ENCODE results near the gene FAM24A.
"Not testable (repeated sequence)": the region's sequence is repeated elsewhere in the genome, so short reads cannot be mapped to it uniquely, and the experiment has no call there.

The FAM24A gene

DNA sequence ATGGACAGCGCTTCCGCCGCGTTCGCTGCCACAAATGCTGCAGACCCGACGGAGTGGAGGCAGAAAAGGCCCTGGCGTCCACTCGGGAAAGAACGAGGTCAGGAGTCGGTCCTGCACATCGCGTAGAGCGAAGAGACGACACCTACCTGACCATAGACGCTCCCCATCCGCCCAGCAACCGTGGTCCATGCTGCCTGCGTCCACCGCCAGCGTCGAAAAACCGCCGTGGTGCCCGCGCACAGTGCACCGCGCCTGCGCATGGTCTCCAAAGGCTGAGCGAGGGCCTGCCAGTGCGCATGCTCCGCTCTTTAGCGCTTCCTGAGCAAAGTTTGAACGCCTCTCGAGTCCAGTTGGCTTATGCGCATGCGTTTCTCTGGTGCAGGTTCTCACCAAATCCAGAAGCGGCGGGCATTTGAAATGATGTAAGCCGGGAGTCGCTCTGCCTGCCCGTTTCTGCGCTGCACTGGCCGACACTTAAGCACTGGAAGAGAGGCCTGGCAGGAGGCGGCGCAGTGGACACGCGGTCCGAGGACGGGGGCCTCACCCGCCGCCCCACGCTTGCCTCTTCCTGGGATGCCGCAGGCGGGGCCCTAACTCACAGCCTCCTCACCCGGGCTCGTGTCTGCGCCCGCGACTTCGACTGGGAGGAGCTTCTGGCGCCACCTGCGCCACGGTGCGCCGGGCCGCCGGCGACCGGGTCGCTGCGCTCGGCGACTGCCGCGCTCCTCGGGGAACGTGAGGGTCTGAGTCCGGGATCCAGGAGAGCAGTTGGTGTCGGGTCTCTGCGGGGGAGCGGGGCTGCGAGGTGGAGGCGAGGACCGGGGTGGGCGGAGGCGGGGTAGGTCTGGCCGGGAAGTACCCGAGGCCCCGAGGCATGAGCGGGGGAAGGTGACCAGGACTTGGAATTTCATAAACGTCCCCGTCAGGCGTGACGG lies 30.8 kb upstream of the FAM24A start, which contains the start of gene FAM24B:
Gene FAM24B, minus strand, starts transcription at position 243 of the 935 bp plus-strand sequence. CDS start 29,066 bp downstream, outside the sequence.
- H3K4me1 Mint-ChIP-seq (ENCODE audit: low read depth) = peaks cover 28% of the 10 kb centered on the region
- intact Hi-C loops (cut with micrococcal nuclease) = loop anchor here (5.0 kb wide), 1 partner anchor 73 kb away; the partner anchor contains the start of gene C10orf88
- peaks cover 6% of the 10 kb centered on the region for H3K36me3 Mint-ChIP-seq (ENCODE audit: low read depth)
- peak within 1 kb of the TSS; percentile 85 for H3K4me3 Mint-ChIP-seq
- H3K9me3 Mint-ChIP-seq = peaks cover 7% of the 10 kb centered on the region
- H3K27me3 Mint-ChIP-seq = peaks cover 20% of the 10 kb centered on the region
- H3K27ac Mint-ChIP-seq = peak within 1 kb of the TSS; percentile 73

DNA sequence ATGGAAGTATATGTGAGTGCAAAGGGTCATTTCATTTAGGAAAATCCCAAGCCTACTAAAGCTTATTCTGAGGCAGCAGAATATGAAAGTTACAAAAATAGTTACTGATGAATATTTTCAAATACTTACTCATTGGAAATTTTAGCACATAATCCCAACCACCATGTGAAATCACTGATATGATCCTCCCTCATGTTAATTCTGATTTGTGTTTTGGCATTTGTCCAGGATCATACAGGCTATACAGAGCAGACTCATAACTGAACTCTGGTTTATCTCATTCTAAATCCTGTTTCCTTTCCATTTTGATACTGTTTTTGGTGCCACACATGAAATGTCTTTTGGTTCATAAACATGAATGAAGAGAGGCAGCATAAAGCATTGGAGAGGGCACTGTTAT lies 27.6 kb upstream of the FAM24A start:
- H3K27ac Mint-ChIP-seq = no peak overlapping the region
- H3K36me3 Mint-ChIP-seq (ENCODE audit: low read depth) = peaks cover 6% of the 10 kb centered on the region
- peaks cover 20% of the 10 kb centered on the region for H3K27me3 Mint-ChIP-seq
- intact Hi-C loops (cut with micrococcal nuclease) = loop anchor here (5.0 kb wide), 1 partner anchor 70 kb away; the partner anchor contains the start of gene C10orf88
- H3K9me3 Mint-ChIP-seq = no peaks in the 10 kb centered on the region
- no peak overlapping the region for H3K4me3 Mint-ChIP-seq
- peaks cover 28% of the 10 kb centered on the region for H3K4me1 Mint-ChIP-seq (ENCODE audit: low read depth)

DNA sequence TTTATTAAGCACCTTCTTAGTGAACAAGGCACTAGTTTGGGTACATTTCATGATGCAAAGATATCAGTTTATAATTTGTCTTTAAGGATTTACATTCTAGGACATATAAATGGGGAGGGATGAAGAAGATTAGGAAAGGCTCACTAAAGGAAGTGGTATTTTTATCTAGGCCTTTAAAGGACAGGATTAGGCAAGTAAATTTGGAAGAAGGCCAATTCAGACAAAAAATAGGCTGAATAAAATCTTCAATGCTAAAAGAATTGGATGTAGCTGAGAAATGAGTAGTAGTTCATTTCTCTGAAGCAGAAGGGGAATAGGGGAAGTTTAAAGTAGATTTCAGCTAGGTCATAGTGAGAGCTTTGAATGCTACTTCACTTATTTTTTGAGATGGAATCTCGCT lies 26.2 kb upstream of the FAM24A start:
- intact Hi-C loops (cut with micrococcal nuclease) = loop anchor here (5.0 kb wide), 1 partner anchor 68 kb away; the partner anchor contains the start of gene C10orf88
- Mint-ChIP-seq H3K27me3 (peaks cover 14% of the 10 kb centered on the region), H3K9me3 (no peaks in the 10 kb centered on the region), H3K4me1 (ENCODE audit: low read depth) (peaks cover 17% of the 10 kb centered on the region), H3K36me3 (ENCODE audit: low read depth) (peaks cover 2% of the 10 kb centered on the region), H3K27ac (no peak overlapping the region), H3K4me3 (no peak overlapping the region)

DNA sequence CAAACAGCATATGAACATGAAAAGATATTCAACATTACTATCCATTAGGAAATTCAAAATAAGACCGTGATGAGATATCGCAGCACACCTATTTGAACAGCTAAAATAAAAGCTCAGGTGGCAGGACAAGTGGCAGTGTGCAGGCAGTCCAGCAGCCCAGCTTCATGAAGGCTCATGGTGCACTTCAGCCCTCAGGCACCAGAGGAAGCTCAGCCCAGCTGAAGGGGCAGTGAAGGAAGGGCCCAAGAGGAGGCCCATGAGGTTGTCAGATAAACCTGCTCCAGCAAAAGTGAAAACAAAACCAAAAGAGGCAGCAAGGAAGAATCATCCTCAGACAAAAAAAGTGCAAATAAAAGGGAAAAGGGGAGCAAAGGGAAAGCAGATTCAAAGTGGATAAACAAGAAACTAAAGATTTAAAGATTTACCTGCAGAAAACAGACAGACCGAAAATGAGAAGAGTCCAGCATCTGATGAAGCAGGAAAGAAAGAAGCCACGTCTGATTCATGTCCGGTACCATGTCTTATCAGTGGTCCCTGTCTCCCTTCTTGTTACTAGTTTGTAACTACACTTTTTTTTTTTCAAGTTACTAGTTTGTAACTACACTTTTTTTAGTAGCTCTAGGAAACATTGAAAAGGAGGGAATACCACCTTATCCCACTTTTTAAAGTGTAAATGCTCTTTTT lies 16.0 kb upstream of the FAM24A start:
- Mint-ChIP-seq H3K27me3 (no peaks in the 10 kb centered on the region), H3K4me1 (ENCODE audit: low read depth) (no peaks in the 10 kb centered on the region), H3K36me3 (ENCODE audit: low read depth) (no peaks in the 10 kb centered on the region), H3K4me3 (no peak overlapping the region), H3K9me3 (no peaks in the 10 kb centered on the region), H3K27ac (no peak overlapping the region)
- intact Hi-C loops (cut with micrococcal nuclease) = no loop called here

DNA sequence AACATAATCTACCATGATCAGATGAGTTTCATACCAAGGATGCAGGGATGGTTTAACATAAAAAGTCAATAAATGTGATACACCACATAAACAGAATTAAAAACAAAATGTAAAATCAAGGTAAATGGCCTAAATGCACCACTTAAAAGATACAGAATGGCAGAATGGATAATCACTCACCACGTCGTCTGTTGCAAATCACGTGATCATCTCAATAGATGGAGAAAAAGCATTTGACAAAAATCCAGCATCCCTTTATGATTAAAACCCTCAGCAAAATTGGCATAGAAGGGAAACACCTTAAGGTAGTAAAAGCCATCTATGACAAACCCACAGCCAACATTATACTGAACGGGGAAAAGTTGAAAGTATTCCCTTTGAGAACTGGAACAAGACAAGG lies 6.5 kb upstream of the FAM24A start:
- H3K27ac Mint-ChIP-seq; H3K27me3 Mint-ChIP-seq; H3K4me1 Mint-ChIP-seq (ENCODE audit: low read depth); intact Hi-C loops (cut with micrococcal nuclease); H3K4me3 Mint-ChIP-seq; H3K36me3 Mint-ChIP-seq (ENCODE audit: low read depth); H3K9me3 Mint-ChIP-seq: not testable (repeated sequence)

DNA sequence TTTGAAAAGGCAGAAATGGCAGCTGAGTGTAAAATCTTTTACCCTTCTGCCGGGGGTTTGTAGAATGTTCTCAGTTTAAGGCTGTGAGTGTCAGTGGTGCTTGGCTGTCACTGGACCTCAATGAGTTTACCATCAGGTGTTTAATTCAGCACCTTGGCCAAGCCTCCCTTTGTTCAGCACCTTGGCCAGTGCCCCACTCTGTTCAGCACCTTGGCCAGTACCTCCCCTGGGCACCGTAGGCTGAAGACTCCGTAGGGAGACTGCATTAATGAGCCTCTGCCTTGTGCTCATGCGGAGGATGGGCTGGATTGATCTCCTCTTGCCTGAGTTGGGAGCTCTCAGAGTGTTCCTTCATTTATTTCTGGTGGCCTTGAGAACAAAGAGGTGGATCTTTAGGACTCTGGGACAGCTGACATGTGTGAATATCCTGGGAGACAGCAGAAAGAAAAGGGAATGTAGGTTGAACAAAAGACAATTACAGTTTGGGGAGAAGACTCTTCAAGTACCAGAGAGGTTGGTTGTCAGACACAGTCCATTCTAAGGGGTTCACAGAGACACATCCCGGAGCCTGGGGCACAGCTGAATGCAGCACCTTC lies 1.6 kb downstream of the FAM24A start:
- Mint-ChIP-seq H3K9me3 (no peaks in the 10 kb centered on the region), H3K4me3 (no peak overlapping the region), H3K4me1 (ENCODE audit: low read depth) (no peaks in the 10 kb centered on the region), H3K27ac (no peak overlapping the region), H3K27me3 (no peaks in the 10 kb centered on the region), H3K36me3 (ENCODE audit: low read depth) (no peaks in the 10 kb centered on the region)
- intact Hi-C loops (cut with micrococcal nuclease) = no loop called here

DNA sequence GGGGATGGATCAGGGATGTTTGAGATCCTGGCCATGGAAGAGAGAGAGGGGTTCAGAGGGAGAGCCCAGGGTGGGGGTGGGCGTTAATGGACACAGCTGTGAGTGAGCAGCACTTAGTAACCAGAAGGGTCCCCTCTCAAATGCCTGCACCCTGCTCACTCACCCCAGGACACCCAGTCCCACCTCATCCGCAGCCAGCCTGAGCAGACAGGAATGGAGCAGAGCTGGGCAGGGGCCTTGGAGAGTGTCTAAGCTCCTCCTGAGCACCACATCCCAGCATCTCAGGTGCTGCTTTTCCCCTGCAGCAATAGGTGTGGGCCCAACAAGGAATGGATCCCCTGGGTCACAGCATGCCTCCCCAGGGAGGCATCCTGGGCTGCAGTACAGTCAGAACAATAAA lies 5.3 kb downstream of the FAM24A start:
- Mint-ChIP-seq H3K27ac (no peak overlapping the region), H3K9me3 (no peaks in the 10 kb centered on the region)
- intact Hi-C loops (cut with micrococcal nuclease) = no loop called here

DNA sequence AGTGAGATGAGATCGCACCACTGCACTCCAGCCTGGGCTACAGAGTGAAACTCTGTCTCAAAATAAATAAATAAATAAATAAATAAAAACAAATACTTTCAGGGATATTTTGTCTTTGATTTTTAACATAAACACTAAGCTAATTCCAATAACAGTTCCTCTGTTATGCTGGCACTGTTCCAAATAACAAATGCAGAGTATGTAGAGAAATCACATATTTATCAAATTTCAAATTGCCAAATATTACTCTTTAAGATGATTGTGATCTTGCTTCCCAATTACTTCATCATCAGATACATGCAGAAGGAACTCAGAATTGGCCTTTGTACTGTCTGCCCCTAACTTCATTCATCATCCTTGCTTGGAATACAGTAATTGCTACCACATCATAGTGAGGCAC lies 19.7 kb downstream of the FAM24A start:
- Mint-ChIP-seq H3K27ac (no peak overlapping the region), H3K4me3 (no peak overlapping the region), H3K36me3 (ENCODE audit: low read depth) (no peaks in the 10 kb centered on the region), H3K9me3 (no peaks in the 10 kb centered on the region), H3K27me3 (no peaks in the 10 kb centered on the region), H3K4me1 (ENCODE audit: low read depth) (no peaks in the 10 kb centered on the region)
- intact Hi-C loops (cut with micrococcal nuclease) = no loop called here

More for the DNA sequence above, 5.3 kb downstream of the FAM24A start:
- Mint-ChIP-seq H3K36me3 (ENCODE audit: low read depth) (no peaks in the 10 kb centered on the region), H3K4me1 (ENCODE audit: low read depth) (no peaks in the 10 kb centered on the region), H3K4me3 (no peak overlapping the region), H3K27me3 (no peaks in the 10 kb centered on the region)

DNA sequence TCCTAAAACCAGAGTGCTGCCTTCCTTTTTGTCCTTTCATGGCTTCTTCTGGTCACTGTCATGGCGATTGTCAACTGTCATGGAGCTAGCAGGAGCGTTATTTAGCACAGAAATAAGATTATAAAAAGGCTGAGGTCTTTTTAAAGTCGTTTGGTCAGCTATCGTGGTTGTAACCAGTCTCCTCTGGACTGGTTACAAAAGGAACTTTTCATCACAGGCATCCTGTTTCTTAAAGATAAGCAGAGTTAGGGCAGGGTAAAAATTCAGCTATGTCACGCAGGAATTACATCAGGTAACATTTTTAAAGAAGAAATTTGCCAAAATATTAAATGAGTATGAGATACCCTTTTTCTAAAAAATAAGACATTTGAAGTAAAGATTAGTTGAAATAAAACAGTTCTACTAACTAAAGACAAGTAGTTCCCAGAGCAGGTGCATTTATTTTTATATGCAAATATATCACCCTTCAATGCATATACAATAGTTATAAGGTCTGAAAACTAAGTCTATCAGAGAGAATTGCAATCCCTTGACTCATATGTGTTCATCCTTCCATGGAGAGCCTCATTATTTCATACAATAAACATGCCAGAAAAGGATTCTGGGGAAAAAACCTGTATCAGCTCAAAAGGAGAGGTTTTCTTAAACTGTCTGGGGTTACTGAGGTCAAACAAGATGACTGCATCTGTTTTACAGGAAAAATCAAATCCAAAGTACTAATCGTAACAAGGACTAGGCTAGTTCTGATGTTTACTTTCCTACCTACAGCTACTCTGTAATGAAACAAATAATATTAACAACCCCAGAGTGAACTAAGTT lies 20.9 kb downstream of the FAM24A start:
- H3K36me3 Mint-ChIP-seq (ENCODE audit: low read depth) = peaks cover 5% of the 10 kb centered on the region
- H3K4me1 Mint-ChIP-seq (ENCODE audit: low read depth) = no peaks in the 10 kb centered on the region
- no peak overlapping the region for H3K4me3 Mint-ChIP-seq
- no peaks in the 10 kb centered on the region for H3K27me3 Mint-ChIP-seq
- H3K9me3 Mint-ChIP-seq = no peaks in the 10 kb centered on the region
- intact Hi-C loops (cut with micrococcal nuclease) = no loop called here
- no peak overlapping the region for H3K27ac Mint-ChIP-seq

DNA sequence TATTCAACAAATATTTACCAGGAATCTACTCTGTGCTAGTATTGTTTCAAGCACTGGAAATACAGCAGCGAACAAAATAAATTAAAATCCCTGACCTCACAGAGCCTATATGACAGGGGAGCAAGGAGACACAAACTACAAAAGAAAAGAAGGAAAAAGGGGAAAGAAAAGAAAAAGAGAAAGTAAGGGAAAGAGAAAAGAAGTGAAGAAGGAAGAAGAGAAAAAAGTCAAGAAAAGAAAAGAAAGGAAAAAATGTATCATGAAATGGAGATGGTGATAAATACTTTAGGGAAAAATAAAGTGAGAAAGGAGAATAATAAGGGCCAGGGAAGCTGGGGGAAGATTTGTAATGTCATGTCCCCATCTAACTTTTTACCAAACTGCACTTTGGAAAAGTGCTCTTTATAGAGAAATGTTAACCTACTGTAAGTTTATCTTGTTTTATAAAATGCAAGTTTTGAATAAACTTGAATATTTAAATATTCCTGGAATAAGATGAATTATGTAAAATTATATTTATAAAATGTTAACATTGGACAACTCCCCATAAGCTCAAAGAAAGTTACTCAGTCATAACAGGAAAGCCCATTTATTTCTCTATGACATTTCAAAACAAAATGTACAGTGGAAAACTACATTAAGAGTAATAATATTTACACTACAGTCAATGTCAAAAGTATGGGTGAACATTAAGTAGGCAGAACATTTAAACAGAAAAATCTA lies 28.9 kb downstream of the FAM24A start:
- peaks cover 31% of the 10 kb centered on the region for H3K36me3 Mint-ChIP-seq (ENCODE audit: low read depth)
- H3K27ac Mint-ChIP-seq = no peak overlapping the region
- H3K4me3 Mint-ChIP-seq = no peak overlapping the region

DNA sequence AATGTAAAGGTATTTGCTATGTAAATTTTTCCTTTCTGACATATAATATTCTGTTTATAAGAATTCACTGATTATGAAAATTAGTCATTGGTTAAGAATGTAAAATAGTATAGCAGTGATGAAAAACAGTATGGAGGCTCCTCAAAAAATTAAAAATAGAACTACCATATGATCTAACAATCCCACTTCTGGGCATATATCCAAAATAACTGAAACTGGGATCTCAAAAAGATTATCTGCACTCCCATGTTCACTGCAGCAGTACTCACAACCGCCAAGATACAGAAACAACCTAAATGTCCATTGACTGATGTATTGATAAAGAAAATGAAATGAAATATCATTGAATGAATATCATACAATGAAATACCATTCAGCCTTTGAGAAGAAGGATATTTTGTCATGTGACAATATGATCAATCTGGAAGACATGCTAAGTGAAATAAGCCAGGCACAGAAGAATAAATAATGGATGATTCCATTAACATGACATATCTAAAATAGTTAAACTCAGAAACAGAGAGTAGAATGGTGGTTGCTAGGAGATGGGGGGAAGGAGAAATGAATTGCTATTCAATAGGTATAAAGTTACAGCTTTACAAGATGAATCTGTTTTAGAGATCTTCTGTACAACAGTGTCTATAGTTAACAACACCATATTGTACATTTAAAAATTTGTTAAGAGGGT lies 29.6 kb downstream of the FAM24A start:
- peaks cover 31% of the 10 kb centered on the region for H3K36me3 Mint-ChIP-seq (ENCODE audit: low read depth)
- no peaks in the 10 kb centered on the region for H3K9me3 Mint-ChIP-seq
- H3K4me3 Mint-ChIP-seq = no peak overlapping the region
- intact Hi-C loops (cut with micrococcal nuclease) = no loop called here
- no peaks in the 10 kb centered on the region for H3K4me1 Mint-ChIP-seq (ENCODE audit: low read depth)
- no peak overlapping the region for H3K27ac Mint-ChIP-seq
- no peaks in the 10 kb centered on the region for H3K27me3 Mint-ChIP-seq

More for the DNA sequence above, 28.9 kb downstream of the FAM24A start:
- H3K4me1 Mint-ChIP-seq (ENCODE audit: low read depth) = no peaks in the 10 kb centered on the region
- no peaks in the 10 kb centered on the region for H3K9me3 Mint-ChIP-seq
- intact Hi-C loops (cut with micrococcal nuclease) = no loop called here
- no peaks in the 10 kb centered on the region for H3K27me3 Mint-ChIP-seq

DNA sequence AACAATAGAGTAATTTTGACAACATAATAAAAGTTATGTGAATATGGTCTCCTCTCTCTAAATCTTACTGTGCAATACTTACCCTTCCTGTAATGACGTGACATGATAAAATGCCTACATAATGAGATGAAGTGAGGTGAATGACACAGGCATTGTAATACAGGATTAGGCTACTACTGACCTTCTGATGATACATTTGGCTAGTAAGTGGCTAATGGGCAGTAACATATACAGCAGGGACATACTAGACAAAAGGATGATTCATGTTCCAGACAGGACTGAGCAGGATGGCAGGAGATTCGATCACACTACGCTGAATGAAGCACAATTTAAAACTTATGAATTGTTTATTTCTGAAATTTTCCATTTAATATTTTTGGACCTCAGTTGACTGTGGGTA lies 38.9 kb downstream of the FAM24A start:
- Mint-ChIP-seq H3K27ac (no peak overlapping the region), H3K36me3 (ENCODE audit: low read depth) (peaks cover 53% of the 10 kb centered on the region), H3K9me3 (no peaks in the 10 kb centered on the region), H3K4me3 (no peak overlapping the region), H3K4me1 (ENCODE audit: low read depth) (peaks cover 11% of the 10 kb centered on the region), H3K27me3 (peaks cover 2% of the 10 kb centered on the region)
- intact Hi-C loops (cut with micrococcal nuclease) = no loop called here

Data from dendritic cell treated with granulocyte-macrophage colony-stimulating factor and Interleukin-4, amounts not matched to agents 40 ng/mL and 50 ng/mL, for 4 days (primary cell).